Fibroblast of lung (primary cell): ENCODE results near the gene DDOST. TPM values are rescaled to one million over a fixed set of nuclear protein-coding genes. Genes with fewer than 3 reads are reported as not detected.

ENCODE experiments used
- DNase-seq, 2 donors: peaks; one replicate each; pipeline versions ENCODE4 v3.0.0 to v3.0.0-alpha.2; 2010; ENCODE audit warnings: low read depth in 2 of 2
- H2AFZ ChIP-seq: 2 replicates; pipeline ENCODE4 v1.5.1; 2012; ENCODE audit warnings: low read length, control low read depth, inconsistent platforms
- H3K27ac ChIP-seq: 2 replicates; pipeline ENCODE4 v1.5.1; 2011; ENCODE audit warnings: low read length, control low read depth; ENCODE audit not compliant: insufficient read depth
- H3K27me3 ChIP-seq: 2 replicates; pipeline ENCODE4 v1.5.1; 2011; ENCODE audit warnings: mild to moderate bottlenecking, low read length; ENCODE audit not compliant: control insufficient read depth, insufficient read depth
- H3K36me3 ChIP-seq: 2 replicates; pipeline ENCODE4 v1.5.1; 2011; ENCODE audit warnings: low read length; ENCODE audit not compliant: control insufficient read depth, insufficient read depth
- H3K4me1 ChIP-seq: 2 replicates; pipeline ENCODE4 v1.5.1; 2011; ENCODE audit warnings: low read length; ENCODE audit not compliant: control insufficient read depth, insufficient read depth; ENCODE audit errors: extremely low read depth
- H3K4me2 ChIP-seq: 2 replicates; pipeline ENCODE4 v1.5.1; 2011; ENCODE audit warnings: low read length, control low read depth; ENCODE audit not compliant: insufficient read depth; ENCODE audit errors: extremely low read depth
- H3K4me3 ChIP-seq, 4 experiments: fragments of 200-600 bp in 1 of 4; sonication (generic) in 1 of 4; replicated peaks in 1 of 4; 2 replicates each; pipeline ENCODE4 v1.5.1; 2011 to 2016; ENCODE audit warnings: low read length in 4 of 4, low read depth in 3 of 4, mild to moderate bottlenecking in 3 of 4, control low read depth in 2 of 4, inconsistent platforms in 1 of 4, mixed read lengths in 1 of 4; ENCODE audit not compliant: insufficient read depth in 1 of 4; ENCODE audit errors: control extremely low read depth in 1 of 4
- H3K79me2 ChIP-seq: 2 replicates; pipeline ENCODE4 v1.5.1; 2012; ENCODE audit warnings: mild to moderate bottlenecking, low read length, inconsistent platforms; ENCODE audit not compliant: control insufficient read depth, insufficient read depth
- H3K9ac ChIP-seq: 2 replicates; pipeline ENCODE4 v1.5.1; 2011; ENCODE audit warnings: mild to moderate bottlenecking, low read length, control low read depth; ENCODE audit not compliant: insufficient read depth
- H3K9me3 ChIP-seq: 2 replicates; pipeline ENCODE4 v1.5.1; 2012; ENCODE audit warnings: low read depth, low read length; ENCODE audit not compliant: control insufficient read depth, insufficient read depth
- H4K20me1 ChIP-seq: 2 replicates; pipeline ENCODE4 v1.5.1; 2011; ENCODE audit warnings: low read length; ENCODE audit not compliant: control insufficient read depth, insufficient read depth; ENCODE audit errors: extremely low read depth
- CTCF ChIP-seq, 2 donors: IDR thresholded peaks in 1 of 2; conservative IDR thresholded peaks in 1 of 2; 1 replicate in 1 of 2; 2 replicates in 1 of 2; pipeline ENCODE4 v1.5.1; 2011 to 2012; ENCODE audit warnings: low read length in 2 of 2, control low read depth in 1 of 2, inconsistent platforms in 1 of 2, low read depth in 1 of 2, mild to moderate bottlenecking in 1 of 2
- EZH2 ChIP-seq: IDR thresholded peaks from 2 replicates; pipeline ENCODE4 v1.5.1; 2012; ENCODE audit warnings: low read length, control low read depth, mild to moderate bottlenecking; ENCODE audit errors: missing control alignments
- polyA plus RNA-seq, 2 donors: library from polyadenylated mRNA; depleted of rRNA in 1 of 2; stranded (reverse) in 1 of 2; unstranded in 1 of 2; fragments of >200 nt; gene quantifications; 2 replicates each; pipeline ENCODE4 v1.2.1, GENCODE V29; 2011 to 2012; ENCODE audit warnings: missing spikeins in 1 of 2
- total RNA-seq: library from RNA; depleted of rRNA; stranded (reverse); fragments of >200 nt; gene quantifications from 2 replicates; pipeline ENCODE4 v1.2.1, GENCODE V29; 2014

Gene DDOST
- total and polyA plus RNA-seq, 2 donors (not counting 1 experiment from before 2014, with no cell fraction given), result 319 to 372 TPM

DNA sequence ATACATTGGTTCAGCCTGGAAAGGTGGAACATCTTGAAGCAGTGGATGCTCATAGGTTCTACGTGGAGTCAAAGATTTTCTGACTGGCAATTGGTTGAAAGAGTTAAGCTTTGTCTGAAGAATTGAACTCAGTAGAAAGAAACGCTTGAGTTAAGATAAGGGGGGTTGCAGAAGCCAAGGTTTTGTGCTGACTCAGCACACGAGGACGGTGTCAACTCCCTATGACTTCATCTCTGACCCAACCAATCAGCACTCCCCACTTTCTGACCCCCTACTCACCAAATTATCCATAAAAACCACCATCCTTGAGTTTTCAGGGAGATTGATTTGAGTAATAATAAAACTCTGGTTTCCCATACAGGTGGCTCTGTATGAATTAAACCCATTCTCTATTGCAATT lies 30.4 kb downstream of the DDOST start:
- Histone ChIP-seq H3K9ac (no peak overlapping the region), H3K4me3 (no peak overlapping the region), H4K20me1 (no peaks in the 10 kb centered on the region), H3K4me1 (peaks cover 4% of the 10 kb centered on the region), H3K27me3 (no peaks in the 10 kb centered on the region), H3K79me2 (no peaks in the 10 kb centered on the region), H3K27ac (no peak overlapping the region), H3K9me3 (no peaks in the 10 kb centered on the region), H3K36me3 (no peaks in the 10 kb centered on the region), H3K4me2 (no peak overlapping the region), H2AFZ (no peak overlapping the region)
- TF ChIP-seq EZH2 (no peak), CTCF (conservative IDR thresholded peaks at IDR 0.05 in 1 of 2, IDR thresholded peaks at IDR 0.05 in 1 of 2; ENCODE audit: low read depth in 1 of 2, low read length in 2 of 2) (no peak)
- DNase-seq, result no peak

DNA sequence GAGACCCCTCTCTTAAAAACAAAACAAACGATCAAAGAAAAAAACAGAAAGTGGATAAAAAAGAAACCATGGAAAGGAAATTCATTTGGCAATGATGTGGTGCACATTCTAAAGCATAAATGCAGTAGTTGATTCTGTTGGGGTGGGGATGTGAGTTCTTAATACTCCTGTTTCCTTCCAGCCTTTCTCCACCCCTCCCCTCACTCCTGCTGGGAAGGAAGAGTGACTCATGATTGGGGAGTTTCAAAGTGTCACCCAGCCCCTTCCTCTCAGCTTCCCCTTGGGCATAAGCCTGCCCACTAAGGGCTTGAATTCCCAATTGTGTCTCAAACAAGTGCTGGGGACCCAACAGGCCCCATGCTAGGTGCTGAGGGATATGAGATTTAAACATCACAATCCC lies 34.6 kb downstream of the DDOST start:
- Histone ChIP-seq H3K36me3 (no peaks in the 10 kb centered on the region), H3K9me3 (no peaks in the 10 kb centered on the region), H3K79me2 (no peaks in the 10 kb centered on the region), H4K20me1 (no peaks in the 10 kb centered on the region), H3K27me3 (no peaks in the 10 kb centered on the region), H2AFZ (no peak overlapping the region), H3K4me2 (no peak overlapping the region), H3K4me3 (no peak overlapping the region), H3K9ac (no peak overlapping the region), H3K4me1 (no peaks in the 10 kb centered on the region), H3K27ac (no peak overlapping the region)
- TF ChIP-seq EZH2 (no peak), CTCF (conservative IDR thresholded peaks at IDR 0.05 in 1 of 2, IDR thresholded peaks at IDR 0.05 in 1 of 2; ENCODE audit: low read depth in 1 of 2, low read length in 2 of 2) (no peak)
- no peak for DNase-seq

DNA sequence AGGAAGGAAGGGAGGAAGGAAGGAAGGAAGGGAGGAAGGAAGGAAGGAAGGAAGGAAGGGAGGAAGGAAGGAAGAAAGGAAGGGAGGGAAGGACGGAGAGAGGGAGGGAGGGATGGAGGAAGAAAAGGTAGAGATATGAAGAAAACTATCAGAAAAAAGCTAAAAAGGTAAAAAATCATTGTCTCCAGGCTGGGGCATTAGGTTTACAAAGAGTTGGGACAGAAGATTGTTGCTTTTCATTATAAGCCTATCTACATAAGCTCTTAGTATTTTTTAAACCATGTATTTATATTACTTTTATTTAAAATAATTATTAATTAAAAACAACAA lies 35.1 kb downstream of the DDOST start:
- H3K4me3 ChIP-seq, result no peak overlapping the region
- no peak overlapping the region for H3K27ac ChIP-seq
- H3K4me1 ChIP-seq, result no peaks in the 10 kb centered on the region

More for the DNA sequence above, 35.1 kb downstream of the DDOST start:
- H3K9me3 ChIP-seq, result no peaks in the 10 kb centered on the region
- no peaks in the 10 kb centered on the region for H3K36me3 ChIP-seq
- no peaks in the 10 kb centered on the region for H4K20me1 ChIP-seq
- H2AFZ ChIP-seq, result no peak overlapping the region
- H3K4me2 ChIP-seq, result no peak overlapping the region
- TF ChIP-seq EZH2 (no peak), CTCF (conservative IDR thresholded peaks at IDR 0.05 in 1 of 2, IDR thresholded peaks at IDR 0.05 in 1 of 2; ENCODE audit: low read depth in 1 of 2, low read length in 2 of 2) (no peak)
- no peaks in the 10 kb centered on the region for H3K79me2 ChIP-seq
- H3K9ac ChIP-seq, result no peak overlapping the region
- no peaks in the 10 kb centered on the region for H3K27me3 ChIP-seq
- no peak for DNase-seq
